Choroid plexus epithelial cell (primary cell): ENCODE data around the gene ADCY10.
"Not testable (repeated sequence)": the region's sequence is repeated elsewhere in the genome, so short reads cannot be mapped to it uniquely, and the experiment has no call there.

ENCODE experiments used
- DNase-seq: peaks from one replicate; pipeline ENCODE4 v3.0.0-alpha.2; 2010; ENCODE audit warnings: low read depth
- H3K4me3 ChIP-seq: 2 replicates; pipeline ENCODE4 v1.5.1; 2011; ENCODE audit warnings: low read depth, mild to moderate bottlenecking, control low read depth, low read length, moderate library complexity
- TF ChIP-seq, protein P1 (sequence below): conservative IDR thresholded peaks from 2 replicates; pipeline ENCODE4 v1.5.1; 2011; ENCODE audit warnings: low read depth, mild to moderate bottlenecking, control low read depth, inconsistent platforms, low read length, moderate library complexity

ADCY10 gene

DNA sequence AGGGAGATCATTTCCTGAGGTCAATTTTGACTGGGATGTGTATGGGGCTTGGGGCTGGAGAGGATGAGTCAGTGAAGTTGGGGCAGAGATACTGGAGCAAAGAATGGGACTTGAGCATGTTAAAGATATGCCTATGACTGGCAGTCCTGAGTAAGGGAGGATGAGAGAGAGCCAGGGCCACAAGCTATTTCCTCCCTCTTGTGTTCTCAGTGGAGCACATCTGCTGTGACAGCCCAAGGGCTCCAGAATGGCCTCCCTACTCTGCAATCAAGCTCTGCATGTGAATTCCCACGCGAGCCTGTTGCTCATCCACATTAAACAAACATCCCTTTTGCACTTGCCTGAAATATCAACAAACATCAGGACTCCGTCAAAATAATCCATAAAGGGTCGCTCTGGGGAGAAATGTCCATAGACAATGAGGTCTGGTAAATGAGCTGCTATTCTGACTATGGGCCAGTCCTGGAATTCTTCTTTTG lies 9.2 kb downstream of the ADCY10 start:
- DNase-seq: peak; percentile 64
- H3K4me3 ChIP-seq: no peak overlapping the region
- TF ChIP-seq, protein P1, sequence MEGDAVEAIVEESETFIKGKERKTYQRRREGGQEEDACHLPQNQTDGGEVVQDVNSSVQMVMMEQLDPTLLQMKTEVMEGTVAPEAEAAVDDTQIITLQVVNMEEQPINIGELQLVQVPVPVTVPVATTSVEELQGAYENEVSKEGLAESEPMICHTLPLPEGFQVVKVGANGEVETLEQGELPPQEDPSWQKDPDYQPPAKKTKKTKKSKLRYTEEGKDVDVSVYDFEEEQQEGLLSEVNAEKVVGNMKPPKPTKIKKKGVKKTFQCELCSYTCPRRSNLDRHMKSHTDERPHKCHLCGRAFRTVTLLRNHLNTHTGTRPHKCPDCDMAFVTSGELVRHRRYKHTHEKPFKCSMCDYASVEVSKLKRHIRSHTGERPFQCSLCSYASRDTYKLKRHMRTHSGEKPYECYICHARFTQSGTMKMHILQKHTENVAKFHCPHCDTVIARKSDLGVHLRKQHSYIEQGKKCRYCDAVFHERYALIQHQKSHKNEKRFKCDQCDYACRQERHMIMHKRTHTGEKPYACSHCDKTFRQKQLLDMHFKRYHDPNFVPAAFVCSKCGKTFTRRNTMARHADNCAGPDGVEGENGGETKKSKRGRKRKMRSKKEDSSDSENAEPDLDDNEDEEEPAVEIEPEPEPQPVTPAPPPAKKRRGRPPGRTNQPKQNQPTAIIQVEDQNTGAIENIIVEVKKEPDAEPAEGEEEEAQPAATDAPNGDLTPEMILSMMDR: no peak

DNA sequence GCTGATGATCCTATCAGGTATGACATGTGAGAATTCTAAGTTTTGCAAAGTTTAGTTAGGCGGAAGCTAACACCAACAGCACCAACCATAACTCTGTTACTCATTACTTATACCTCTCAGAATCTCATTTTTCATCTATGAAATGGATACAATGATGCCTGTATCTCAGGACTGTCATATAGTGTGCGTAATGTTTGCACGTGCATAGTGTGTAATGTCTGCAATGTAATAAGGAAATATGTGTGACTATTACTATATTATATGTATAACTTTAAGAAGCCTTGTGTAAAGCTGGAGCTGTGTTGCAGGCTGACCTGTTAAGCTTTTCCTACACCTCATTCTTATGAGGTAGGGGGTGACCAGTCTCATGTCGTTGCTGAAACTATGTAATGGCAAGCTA lies 13.0 kb downstream of the ADCY10 start:
- TF ChIP-seq, protein P1: no peak
- no peak overlapping the region for H3K4me3 ChIP-seq
- DNase-seq: no peak

DNA sequence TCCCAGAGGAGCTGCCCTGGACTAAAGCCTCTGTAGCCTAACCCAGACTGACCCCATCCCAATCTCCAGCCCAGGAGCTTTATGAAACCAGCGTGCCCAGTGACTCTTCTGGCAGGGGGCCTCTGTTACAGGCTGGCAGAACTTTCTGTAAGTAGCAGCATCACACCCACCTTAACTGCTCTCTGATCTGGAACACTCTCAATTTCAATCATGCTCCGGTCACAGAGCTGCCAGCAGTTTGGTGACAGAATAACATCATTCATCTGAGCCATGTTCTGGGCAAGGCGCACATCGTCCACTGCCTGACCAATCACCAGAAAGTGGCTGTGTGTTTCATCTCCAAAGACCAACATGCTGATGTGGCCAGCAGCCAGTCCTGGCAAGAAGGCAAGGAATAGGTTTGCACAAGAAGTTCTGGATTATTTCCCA lies 14.7 kb downstream of the ADCY10 start:
- H3K4me3 ChIP-seq: no peak overlapping the region
- TF ChIP-seq, protein P1: no peak
- no peak for DNase-seq

DNA sequence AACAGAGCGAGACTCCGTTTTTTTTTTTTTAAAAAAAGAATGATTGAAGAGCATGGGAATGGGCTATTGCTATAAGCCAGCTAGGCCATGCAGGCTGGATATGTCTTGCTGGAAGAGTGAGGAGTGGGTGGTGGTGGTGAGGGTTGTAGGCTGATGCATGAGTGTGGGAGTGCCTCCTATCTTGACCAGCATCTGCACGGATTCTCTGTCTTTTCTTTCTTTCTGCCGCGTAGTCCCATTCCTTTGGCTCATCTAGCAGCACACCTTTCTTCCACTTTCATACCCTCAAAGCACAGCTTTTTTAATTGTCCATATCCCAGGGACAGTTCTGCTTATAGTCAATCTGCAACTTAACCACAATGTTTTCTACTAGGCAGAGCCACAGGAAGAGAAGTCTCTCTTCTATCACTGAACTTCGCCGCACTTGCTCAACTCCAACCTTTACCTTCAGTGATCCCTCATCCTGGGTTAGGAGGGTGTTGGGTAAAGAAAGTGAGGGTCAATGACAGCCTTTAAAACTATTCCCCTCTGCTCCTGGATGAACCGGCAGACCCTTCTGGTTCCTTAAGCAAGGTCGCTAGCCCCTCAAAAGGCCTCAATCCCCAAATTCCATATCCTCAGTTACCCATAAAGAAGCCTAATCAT lies 15.2 kb downstream of the ADCY10 start:
- DNase-seq: no peak
- TF ChIP-seq, protein P1: no peak
- no peak overlapping the region for H3K4me3 ChIP-seq

DNA sequence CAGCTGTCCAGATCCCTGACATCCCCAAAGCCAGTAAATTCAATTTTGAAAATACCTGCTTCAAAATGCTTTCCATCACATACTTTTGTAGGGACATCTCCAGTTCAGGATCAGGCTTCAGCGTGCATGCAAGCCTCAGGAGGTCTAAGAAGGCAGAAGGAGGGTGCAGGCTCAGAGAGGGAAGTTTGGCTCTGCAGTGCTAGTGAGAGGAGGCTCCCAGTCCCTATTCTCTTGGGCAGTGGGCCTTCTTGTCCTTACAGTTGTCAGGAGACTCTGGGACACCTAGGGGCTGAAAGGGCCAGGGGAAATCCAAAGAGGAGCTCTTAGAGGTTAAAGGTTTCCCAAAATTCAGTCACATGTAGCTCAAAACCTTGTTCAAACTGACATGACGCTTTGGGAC lies 20.1 kb downstream of the ADCY10 start:
- TF ChIP-seq, protein P1: no peak
- DNase-seq: no peak
- H3K4me3 ChIP-seq: no peak overlapping the region

DNA sequence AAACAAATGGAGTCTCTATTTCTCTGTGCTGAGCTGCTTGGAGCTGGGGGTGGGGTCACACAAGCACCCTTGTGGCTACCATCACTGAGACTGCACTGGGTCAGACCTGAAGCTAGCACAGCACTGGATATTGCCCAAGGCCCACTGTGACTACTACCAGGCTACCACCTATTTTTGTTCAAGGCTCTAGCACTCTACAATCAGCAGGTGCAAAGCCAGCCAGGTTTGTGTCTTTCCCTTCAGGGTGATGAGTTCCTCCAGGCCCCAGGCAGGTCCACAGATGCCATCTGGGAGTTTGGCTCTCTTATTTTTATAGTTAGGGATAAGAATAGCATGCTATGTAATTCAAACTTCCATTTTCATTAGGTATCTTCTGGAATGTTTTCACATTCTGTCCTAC lies 23.5 kb downstream of the ADCY10 start:
- no peak for DNase-seq
- no peak overlapping the region for H3K4me3 ChIP-seq
- TF ChIP-seq, protein P1: no peak

DNA sequence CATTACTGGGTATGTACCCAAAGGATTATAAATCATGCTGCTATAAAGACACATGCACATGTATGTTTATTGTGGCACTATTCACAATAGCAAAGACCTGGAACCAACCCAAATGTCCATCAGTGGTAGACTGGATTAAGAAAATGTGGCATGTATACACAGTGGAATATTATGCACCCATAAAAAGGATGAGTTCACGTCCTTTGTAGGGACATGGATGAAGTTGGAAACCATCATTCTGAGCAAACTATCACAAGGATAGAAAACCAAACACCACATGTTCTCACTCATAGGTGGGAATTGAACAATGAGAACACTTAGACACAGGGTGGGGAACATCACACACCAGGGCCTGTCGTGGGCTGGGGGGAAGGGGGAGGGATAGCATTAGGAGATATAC lies 26.7 kb downstream of the ADCY10 start:
- not testable (repeated sequence) for DNase-seq, H3K4me3 ChIP-seq
